NB4 (cell line): Measurements from ENCODE around the gene PITPNM3.

ENCODE experiments used
- DNase-seq: peaks from one replicate; pipeline ENCODE4 v3.0.0; 2010; ENCODE audit warnings: low read depth
- H3K4me3 ChIP-seq: one replicate; pipeline ENCODE4 v1.5.1; 2011; ENCODE audit warnings: mild to moderate bottlenecking, low read depth, low read length, moderate library complexity
- MYC ChIP-seq: IDR thresholded peaks from 2 replicates; pipeline ENCODE4 v1.6.1; 2011; ENCODE audit warnings: low read depth, low read length
- POLR2A ChIP-seq: IDR thresholded peaks from 2 replicates; pipeline ENCODE4 v1.6.1; 2011; ENCODE audit warnings: mild to moderate bottlenecking; ENCODE audit not compliant: insufficient read length; ENCODE audit errors: extremely low read depth
- TF ChIP-seq, protein P1 (sequence below): IDR thresholded peaks from one replicate; pipeline ENCODE4 v1.5.1; 2012; ENCODE audit warnings: low read depth, low read length
- TF ChIP-seq, protein P2 (sequence below): IDR thresholded peaks from 2 replicates; pipeline ENCODE4 v1.6.1; 2011; ENCODE audit warnings: low read depth, low read length

The PITPNM3 gene

DNA sequence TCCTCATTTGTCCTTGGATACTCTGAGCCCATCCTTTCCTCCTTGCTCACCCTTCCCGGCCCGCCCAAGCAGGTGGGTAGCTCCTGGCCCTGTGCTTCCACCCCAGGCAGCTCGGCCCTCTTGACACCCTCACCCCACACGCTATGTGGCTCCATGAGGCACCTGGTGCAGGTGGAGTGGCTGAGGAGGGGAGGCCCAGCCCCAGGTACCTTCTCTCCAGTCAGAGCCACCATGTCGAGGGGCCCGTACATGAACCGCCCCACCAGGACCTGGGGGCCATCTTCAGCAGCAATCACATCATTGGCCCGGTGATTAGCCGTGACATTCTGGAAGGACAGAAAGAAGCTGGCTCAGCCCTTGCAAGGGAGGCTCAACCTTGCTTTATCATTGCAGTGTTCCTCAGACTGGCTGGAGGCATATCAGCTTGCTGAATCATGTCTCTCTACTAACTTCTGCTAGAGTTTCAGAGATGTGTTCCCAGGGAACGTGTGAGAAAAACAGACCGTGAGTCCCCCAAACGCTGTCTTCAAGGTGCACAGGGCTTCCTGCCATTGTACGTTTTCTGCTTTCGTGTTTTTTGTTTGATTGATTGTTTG, 91.8 kb downstream of the PITPNM3 start:
- peak; percentile 15 for DNase-seq
- TF ChIP-seq MYC = no peak
- TF ChIP-seq POLR2A = no peak
- TF ChIP-seq, protein P1, sequence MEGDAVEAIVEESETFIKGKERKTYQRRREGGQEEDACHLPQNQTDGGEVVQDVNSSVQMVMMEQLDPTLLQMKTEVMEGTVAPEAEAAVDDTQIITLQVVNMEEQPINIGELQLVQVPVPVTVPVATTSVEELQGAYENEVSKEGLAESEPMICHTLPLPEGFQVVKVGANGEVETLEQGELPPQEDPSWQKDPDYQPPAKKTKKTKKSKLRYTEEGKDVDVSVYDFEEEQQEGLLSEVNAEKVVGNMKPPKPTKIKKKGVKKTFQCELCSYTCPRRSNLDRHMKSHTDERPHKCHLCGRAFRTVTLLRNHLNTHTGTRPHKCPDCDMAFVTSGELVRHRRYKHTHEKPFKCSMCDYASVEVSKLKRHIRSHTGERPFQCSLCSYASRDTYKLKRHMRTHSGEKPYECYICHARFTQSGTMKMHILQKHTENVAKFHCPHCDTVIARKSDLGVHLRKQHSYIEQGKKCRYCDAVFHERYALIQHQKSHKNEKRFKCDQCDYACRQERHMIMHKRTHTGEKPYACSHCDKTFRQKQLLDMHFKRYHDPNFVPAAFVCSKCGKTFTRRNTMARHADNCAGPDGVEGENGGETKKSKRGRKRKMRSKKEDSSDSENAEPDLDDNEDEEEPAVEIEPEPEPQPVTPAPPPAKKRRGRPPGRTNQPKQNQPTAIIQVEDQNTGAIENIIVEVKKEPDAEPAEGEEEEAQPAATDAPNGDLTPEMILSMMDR = no peak
- TF ChIP-seq, protein P2, sequence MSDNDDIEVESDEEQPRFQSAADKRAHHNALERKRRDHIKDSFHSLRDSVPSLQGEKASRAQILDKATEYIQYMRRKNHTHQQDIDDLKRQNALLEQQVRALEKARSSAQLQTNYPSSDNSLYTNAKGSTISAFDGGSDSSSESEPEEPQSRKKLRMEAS = no peak
- H3K4me3 ChIP-seq = no peak overlapping the region

DNA sequence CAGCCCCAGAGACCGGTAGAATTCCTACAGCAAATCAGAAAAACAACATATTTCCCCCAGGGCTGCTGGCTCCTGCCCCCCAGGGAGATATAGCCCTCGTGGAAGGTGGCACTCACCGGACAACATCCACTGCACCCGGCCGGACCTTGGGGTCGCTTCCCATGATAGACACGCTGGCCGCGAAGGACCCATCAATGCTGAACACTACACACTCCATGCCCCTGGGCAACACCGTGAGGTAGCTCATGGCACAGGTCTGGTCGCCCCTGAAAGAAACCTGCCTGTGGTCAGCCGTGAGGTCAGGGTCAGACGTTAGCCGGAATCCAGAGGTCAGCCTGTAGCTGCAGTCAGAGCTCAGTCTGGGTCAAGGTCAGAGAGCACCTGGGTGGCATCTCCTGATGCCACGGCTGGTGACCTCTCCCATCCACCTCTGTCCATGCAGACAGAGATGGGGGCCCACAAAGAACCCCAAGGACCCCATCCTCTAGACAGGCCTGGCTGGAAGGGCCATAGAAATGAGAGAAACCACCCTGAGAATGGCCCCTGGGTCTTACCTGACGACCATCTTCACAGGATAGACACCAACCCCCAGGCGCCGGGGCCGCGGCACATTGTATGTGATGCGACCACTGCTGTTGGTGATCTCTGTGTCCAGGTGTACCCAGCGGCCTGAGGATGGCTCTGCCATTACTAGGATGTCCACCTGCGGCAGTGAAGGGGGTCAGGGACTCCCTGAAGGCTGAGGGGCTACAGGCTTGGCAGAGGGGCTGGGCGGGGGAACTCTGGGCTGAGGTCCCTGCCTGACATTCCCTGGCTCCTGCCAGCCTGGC, 92.5 kb downstream of the PITPNM3 start:
- no peak for DNase-seq
- H3K4me3 ChIP-seq = no peak overlapping the region
- TF ChIP-seq, protein P1 = no peak
- TF ChIP-seq POLR2A = no peak
- TF ChIP-seq, protein P2 = no peak
- TF ChIP-seq MYC = no peak

DNA sequence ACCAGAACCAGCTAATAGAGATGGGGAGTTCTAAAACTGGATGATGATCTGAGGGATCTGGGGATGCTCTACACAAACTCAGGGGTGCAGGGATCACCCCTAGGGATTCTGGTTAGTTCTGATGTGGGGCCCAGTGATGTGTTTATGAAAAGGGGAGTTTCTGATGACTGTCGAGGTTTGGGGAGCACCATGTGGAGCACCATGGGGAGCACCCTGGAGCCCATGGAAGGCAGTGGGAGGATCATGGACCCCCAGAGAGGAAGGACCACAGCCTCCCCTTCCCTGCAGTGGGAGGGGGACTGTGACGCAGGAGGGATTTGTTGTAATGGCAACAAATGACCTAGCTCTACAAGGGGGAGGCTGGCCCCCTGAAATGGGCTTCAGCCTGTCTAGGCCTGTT, 93.7 kb downstream of the PITPNM3 start:
- TF ChIP-seq POLR2A = no peak
- TF ChIP-seq, protein P1 = no peak
- no peak for TF ChIP-seq MYC
- TF ChIP-seq, protein P2 = no peak
- no peak for DNase-seq
- H3K4me3 ChIP-seq = no peak overlapping the region

DNA sequence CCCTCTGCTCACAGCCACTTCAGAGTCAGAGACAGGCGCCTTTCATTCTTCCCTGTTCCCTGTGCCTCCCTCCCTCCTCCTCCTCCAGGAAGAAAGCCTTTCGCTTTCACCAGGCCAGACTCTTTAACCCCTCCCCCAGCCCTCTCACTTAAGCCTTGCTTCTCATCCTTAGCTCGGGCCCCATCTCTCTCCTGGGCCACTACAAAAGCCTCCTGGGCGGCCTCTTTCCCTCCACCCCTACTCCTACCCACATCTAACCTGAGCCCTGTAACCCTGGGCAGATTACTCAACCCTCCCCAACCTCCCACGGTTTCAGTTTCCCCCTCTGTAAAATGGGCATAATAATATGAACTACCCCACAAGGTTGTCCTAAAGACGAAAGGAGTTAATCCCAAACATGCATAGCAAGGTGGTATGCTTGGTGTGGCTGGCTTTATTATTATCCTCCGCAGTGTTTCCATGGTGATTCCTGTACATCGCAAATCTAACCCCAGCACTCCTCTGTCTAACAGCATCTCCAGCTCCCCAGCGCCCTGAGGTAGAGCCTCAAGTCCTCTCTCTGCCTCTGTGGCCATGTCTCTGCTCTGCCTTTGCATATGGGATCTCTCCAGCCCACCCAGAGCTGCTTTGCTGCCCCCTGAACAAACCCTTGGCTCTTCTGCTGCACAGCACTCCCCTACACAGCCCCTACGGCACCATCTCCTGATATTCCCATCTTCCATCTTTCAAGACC, 94.4 kb downstream of the PITPNM3 start:
- TF ChIP-seq, protein P2 = no peak
- TF ChIP-seq MYC = no peak
- TF ChIP-seq, protein P1 = no peak
- no peak for DNase-seq
- H3K4me3 ChIP-seq = no peak overlapping the region

DNA sequence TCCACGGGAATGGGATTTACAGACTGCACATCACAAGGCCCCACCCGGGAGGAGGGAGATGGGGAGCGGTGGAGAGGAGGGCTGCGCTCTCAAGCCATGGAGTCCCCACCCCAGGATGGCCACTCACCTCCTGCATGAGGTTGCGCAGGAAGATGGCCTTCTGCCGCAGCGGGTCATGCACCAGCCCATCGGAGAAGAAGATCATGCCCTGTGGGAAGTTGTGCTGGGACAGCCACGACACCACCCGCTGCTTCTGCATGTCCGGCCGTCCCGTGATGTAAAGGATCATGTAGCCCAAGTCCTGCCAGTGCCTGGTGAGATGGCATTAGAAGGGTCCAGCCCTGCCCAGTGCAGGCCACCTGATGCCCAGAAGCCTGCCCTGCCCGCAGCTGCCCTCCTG, 95.1 kb downstream of the PITPNM3 start:
- H3K4me3 ChIP-seq = no peak overlapping the region
- TF ChIP-seq, protein P2 = no peak
- TF ChIP-seq, protein P1 = no peak
- TF ChIP-seq POLR2A (no peak), MYC (no peak)
- no peak for DNase-seq
